ENCODE measurements around the gene FLT3LG. TPM values are rescaled to one million over a fixed set of nuclear protein-coding genes. Genes with fewer than 3 reads are reported as not detected.

FLT3LG gene
- total RNA-seq, 1 experiment from 2014 or later = 1.5 TPM

- POLR2A ChIA-PET = no interaction called here
- H3K27me3 ChIP-seq (ENCODE audit: control insufficient read depth, insufficient read depth, low read length) = peaks cover 9% of the 10 kb centered on the region; the same call in 1 of the 2 replicates
- no peaks in the 10 kb centered on the region for H3K36me3 ChIP-seq (ENCODE audit: control insufficient read depth, insufficient read depth, low read length)
- CTCF ChIA-PET = no interaction called here
- intact Hi-C loops (cut with micrococcal nuclease; ENCODE audit: unreplicated experiment) (no loop called here), in situ Hi-C loops (cut with HindIII; ENCODE audit: low pct_unique_long_range_greater_than_20kb, low sequenced_read_pairs) (no loop called here)
- ATAC-seq (no peak), DNase-seq (ENCODE audit: low read depth, low spot score) (no peak)
- H3K9me3 ChIP-seq (ENCODE audit: control insufficient read depth, insufficient read depth, low read depth, low read length) = no peaks in the 10 kb centered on the region
- H3K27ac ChIP-seq (ENCODE audit: low read length) = no peak overlapping the region
- no TSS peak for BruUV-seq (replicated peaks)
- H3K4me1 ChIP-seq (ENCODE audit: control insufficient read depth, insufficient read depth, low read length) = no peaks in the 10 kb centered on the region; the same call in 1 of the 2 replicates
- H3K4me3 ChIP-seq (ENCODE audit: low read depth in 2 of 2, low read length in 2 of 2) = no peak overlapping the region
- TF ChIP-seq CTCF (IDR thresholded peaks at IDR 0.05) (no peak), REST (IDR thresholded peaks at IDR 0.05; ENCODE audit: insufficient read depth in 1 of 2, low read depth in 2 of 2, low read length in 1 of 2) (no peak), TCF7L2 (IDR thresholded peaks at IDR 0.05; ENCODE audit: low read depth, low read length) (no peak), SIN3A (IDR thresholded peaks at IDR 0.05; ENCODE audit: borderline replicate concordance, insufficient read depth, low read depth, low read length) (no peak)
These were observed 35.8 kb upstream of the FLT3LG start for GRCh38 chr19:49438261-49438660.

- Histone ChIP-seq H3K4me1 (ENCODE audit: control insufficient read depth, insufficient read depth, low read length) (no peaks in the 10 kb centered on the region; the same call in 1 of the 2 replicates), H3K9me3 (ENCODE audit: control insufficient read depth, insufficient read depth, low read depth, low read length) (no peaks in the 10 kb centered on the region), H3K36me3 (ENCODE audit: control insufficient read depth, insufficient read depth, low read length) (no peaks in the 10 kb centered on the region), H3K4me3 (ENCODE audit: low read depth in 2 of 2, low read length in 2 of 2) (no peak overlapping the region), H3K27ac (ENCODE audit: low read length) (no peak overlapping the region), H3K27me3 (ENCODE audit: control insufficient read depth, insufficient read depth, low read length) (peaks cover 9% of the 10 kb centered on the region; the same call in 1 of the 2 replicates)
- DNase-seq (ENCODE audit: low read depth, low spot score) (no peak), ATAC-seq (no peak)
- BruUV-seq (replicated peaks) = no TSS peak
- POLR2A ChIA-PET = no interaction called here
- in situ Hi-C loops (cut with HindIII; ENCODE audit: low pct_unique_long_range_greater_than_20kb, low sequenced_read_pairs) = no loop called here
- TF ChIP-seq SIN3A (IDR thresholded peaks at IDR 0.05; ENCODE audit: borderline replicate concordance, insufficient read depth, low read depth, low read length) (no peak), CTCF (IDR thresholded peaks at IDR 0.05) (no peak), REST (IDR thresholded peaks at IDR 0.05; ENCODE audit: insufficient read depth in 1 of 2, low read depth in 2 of 2, low read length in 1 of 2) (no peak), TCF7L2 (IDR thresholded peaks at IDR 0.05; ENCODE audit: low read depth, low read length) (no peak), POLR2AphosphoS5 (IDR thresholded peaks at IDR 0.05; ENCODE audit: low read depth, low read length) (no peak)
- CTCF ChIA-PET = no interaction called here
- intact Hi-C loops (cut with micrococcal nuclease; ENCODE audit: unreplicated experiment) = loop anchor here (5.0 kb wide), 1 partner anchor 48 kb away; no protein-coding TSS in a partner anchor
These were observed 34.2 kb upstream of the FLT3LG start for GRCh38 chr19:49439836-49440235.
